ENCODE results near the gene KCTD7. TPM values are rescaled to one million over a fixed set of nuclear protein-coding genes. Genes with fewer than 3 reads are reported as not detected.
"Not testable (repeated sequence)": the region's sequence is repeated elsewhere in the genome, so short reads cannot be mapped to it uniquely, and the experiment has no call there.

KCTD7 gene
- polyA plus RNA-seq (2012; ENCODE audit: insufficient read depth, insufficient read length, low read depth): 16.5 TPM

DNA sequence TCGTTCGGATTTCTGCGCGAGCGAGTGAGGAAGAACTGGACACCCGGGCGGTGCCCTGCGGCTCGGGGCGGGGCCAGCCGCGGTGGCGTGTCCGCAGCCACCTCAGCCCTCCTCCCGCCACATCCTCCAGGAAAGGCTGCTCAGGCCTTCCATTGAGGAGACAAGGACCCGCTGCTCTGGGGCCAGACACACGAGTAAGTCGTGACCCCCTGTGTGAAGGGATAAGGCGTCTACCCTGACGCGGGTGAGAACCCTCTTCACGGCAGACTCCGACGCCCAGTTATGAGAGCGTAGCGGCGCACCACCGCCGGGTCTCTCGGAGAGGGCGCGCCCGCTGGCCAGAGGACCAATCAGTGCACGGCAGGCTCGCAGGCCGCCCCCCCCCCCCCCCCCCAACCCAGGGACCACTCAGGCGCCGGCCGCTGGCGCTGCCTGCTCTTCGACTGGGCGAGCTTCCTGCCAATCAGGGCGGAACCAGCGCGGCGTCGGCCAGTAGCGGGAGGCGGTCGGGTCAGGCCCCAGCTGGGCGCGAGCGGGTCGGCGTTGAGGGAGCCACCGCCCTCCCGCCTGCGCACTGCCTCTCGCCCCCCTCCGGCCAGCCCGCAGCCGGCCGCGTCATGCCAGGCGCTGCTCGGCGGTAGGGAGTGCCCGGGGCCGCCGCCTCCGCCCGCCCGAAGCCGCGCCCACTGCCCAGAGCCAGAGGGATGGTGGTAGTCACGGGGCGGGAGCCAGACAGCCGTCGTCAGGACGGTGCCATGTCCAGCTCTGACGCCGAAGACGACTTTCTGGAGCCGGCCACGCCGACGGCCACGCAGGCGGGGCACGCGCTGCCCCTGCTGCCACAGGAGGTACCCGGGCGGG, at the start of gene KCTD7:
TSS of gene KCTD7 (plus strand) at position 521 of the 861 bp plus-strand sequence. CDS start at position 705, 184 bp downstream.
- Histone ChIP-seq H3K36me3 (no peaks in the 10 kb centered on the region), H3K4me3 (ENCODE audit: low read depth, low read length) (peak within 1 kb of the TSS; percentile 81), H3K27me3 (no peaks in the 10 kb centered on the region), H3K4me1 (peaks cover 8% of the 10 kb centered on the region), H3K9me3 (no peaks in the 10 kb centered on the region)
- peak; percentile 99 for DNase-seq
- TF ChIP-seq, protein P1, sequence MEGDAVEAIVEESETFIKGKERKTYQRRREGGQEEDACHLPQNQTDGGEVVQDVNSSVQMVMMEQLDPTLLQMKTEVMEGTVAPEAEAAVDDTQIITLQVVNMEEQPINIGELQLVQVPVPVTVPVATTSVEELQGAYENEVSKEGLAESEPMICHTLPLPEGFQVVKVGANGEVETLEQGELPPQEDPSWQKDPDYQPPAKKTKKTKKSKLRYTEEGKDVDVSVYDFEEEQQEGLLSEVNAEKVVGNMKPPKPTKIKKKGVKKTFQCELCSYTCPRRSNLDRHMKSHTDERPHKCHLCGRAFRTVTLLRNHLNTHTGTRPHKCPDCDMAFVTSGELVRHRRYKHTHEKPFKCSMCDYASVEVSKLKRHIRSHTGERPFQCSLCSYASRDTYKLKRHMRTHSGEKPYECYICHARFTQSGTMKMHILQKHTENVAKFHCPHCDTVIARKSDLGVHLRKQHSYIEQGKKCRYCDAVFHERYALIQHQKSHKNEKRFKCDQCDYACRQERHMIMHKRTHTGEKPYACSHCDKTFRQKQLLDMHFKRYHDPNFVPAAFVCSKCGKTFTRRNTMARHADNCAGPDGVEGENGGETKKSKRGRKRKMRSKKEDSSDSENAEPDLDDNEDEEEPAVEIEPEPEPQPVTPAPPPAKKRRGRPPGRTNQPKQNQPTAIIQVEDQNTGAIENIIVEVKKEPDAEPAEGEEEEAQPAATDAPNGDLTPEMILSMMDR (IDR thresholded peaks at IDR 0.05; ENCODE audit: low read depth, low read length): no peak

DNA sequence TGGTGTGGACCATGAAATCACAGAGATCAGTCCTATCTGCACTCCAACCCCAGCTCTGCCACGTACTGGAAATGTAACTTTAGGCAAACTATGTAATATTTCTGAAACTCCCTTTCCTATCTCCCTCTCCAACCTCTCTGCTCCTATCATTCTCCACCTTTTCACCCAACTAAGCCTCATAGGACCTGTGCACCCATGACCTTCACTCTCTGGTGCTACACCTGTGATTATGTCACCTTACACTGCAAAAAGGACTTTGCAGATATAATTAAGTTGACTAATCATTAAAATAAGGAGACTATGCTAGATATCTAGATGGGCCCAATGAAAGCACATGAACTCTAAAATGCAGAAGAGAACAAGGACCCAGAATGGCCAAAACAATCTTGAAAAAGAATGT, 48.3 kb upstream of the KCTD7 start:
- DNase-seq; H3K27me3 ChIP-seq; H3K4me1 ChIP-seq; H3K4me3 ChIP-seq (ENCODE audit: low read depth, low read length); H3K36me3 ChIP-seq; H3K9me3 ChIP-seq: not testable (repeated sequence)

DNA sequence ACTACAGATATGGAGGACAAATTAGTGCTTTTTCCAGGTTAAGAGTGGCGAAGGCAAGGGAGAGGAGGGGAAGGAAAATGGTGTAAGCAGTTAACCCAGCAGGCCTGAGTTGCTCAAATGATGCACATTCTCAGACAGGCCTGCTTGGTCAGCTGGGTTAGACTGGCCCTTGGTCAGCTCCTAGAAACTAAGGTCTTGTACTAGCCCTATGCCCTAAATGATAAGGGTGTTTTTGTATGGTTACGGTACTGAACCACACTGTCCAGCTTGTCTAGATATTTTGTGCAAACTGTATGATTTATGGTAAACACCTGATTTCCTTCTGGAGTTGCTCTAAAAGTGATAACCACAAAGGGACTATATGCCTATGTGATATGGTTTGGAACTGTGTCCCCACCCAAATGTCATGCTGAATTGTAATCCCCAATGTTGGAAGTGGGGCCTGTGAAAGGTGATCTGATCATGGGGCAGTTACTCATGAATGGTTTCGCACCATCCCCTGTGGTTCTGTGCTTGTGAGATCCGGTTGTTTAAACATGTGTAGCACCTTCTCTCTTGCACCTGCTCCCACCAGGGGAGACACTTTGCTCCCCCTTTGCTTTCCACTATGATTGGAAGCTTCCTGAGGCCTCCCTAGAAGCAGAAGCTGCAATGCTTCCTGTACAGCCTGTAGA, 45.7 kb upstream of the KCTD7 start:
- not testable (repeated sequence) for H3K27me3 ChIP-seq; H3K9me3 ChIP-seq; H3K4me3 ChIP-seq (ENCODE audit: low read depth, low read length); H3K36me3 ChIP-seq; H3K4me1 ChIP-seq; DNase-seq

DNA sequence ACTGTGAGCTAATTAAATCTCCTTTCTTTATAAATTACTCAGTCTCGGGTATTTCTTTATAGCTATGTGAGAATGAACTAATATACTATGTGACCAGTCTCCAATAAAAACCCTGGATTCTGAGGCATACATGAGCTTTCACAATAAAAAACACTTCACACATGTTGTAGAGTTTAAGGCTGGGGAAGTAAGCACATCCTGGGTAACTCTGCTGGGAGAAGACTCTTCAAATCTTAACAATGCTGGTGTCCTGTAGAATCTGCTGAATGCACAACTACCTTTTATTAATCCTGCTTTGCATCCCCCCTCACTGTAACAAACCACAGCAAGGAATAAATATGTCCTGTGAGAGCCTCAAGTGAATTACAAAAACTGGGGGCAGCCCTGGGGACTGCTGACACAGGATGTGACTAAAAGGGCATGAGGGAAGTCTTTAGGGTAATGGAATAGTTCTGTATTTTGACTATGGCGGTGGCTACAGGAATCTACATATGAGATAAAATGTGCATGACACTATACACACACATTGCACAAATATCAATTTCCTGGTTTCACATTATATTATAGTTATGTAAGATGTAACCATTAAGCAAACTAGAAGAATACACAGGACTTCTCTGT, 45.1 kb upstream of the KCTD7 start:
- H3K4me1 ChIP-seq: no peaks in the 10 kb centered on the region
- H3K4me3 ChIP-seq (ENCODE audit: low read depth, low read length): no peak overlapping the region
- DNase-seq: no peak
- TF ChIP-seq, protein P1 (IDR thresholded peaks at IDR 0.05; ENCODE audit: low read depth, low read length): no peak
- no peaks in the 10 kb centered on the region for H3K27me3 ChIP-seq
- H3K9me3 ChIP-seq: no peaks in the 10 kb centered on the region
- peaks cover 7% of the 10 kb centered on the region; the same call in 1 of the 2 replicates for H3K36me3 ChIP-seq

DNA sequence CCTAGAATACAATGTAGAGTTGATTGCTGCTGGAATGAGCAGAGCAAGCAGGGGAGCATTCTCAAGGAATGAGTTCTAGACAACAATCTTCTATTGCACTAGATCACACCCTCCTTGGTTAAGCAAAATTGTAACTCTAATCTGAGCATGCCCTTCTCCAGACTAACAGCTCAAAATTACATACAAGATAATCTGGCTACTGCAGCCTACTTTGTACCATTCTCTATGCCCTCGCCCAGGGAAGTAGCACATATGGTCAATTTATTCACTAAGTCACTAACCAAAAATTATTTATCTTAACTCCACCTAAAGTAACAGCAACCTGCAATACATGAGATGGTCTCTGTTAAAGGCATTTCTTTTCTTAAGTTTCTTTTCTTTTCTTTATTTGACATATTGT, 42.5 kb upstream of the KCTD7 start:
- Histone ChIP-seq H3K4me1 (no peaks in the 10 kb centered on the region), H3K4me3 (ENCODE audit: low read depth, low read length) (no peak overlapping the region), H3K36me3 (peaks cover 7% of the 10 kb centered on the region; the same call in 1 of the 2 replicates), H3K27me3 (no peaks in the 10 kb centered on the region), H3K9me3 (no peaks in the 10 kb centered on the region)
- TF ChIP-seq, protein P1 (IDR thresholded peaks at IDR 0.05; ENCODE audit: low read depth, low read length): no peak
- DNase-seq: no peak

DNA sequence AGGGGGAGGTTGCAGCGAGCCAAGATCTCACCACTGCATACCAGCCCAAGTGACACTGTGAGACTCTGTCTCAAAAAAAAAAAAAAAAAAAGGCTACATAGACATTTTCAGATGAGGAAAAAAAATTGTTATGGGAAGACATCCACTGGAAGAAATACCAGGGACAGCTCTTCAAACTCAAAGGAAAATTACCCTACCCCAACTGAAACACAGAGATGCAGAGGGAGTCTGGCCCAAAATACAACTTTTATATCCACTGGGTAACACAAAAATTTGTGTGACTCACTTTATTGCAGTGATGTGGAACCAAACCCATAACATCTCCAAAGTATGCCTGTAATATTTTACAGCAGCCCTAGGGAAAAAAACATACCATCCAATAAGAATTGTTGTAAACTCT, 40.5 kb upstream of the KCTD7 start:
- not testable (repeated sequence) for H3K4me1 ChIP-seq; H3K27me3 ChIP-seq; DNase-seq; H3K36me3 ChIP-seq; H3K4me3 ChIP-seq (ENCODE audit: low read depth, low read length); H3K9me3 ChIP-seq

DNA sequence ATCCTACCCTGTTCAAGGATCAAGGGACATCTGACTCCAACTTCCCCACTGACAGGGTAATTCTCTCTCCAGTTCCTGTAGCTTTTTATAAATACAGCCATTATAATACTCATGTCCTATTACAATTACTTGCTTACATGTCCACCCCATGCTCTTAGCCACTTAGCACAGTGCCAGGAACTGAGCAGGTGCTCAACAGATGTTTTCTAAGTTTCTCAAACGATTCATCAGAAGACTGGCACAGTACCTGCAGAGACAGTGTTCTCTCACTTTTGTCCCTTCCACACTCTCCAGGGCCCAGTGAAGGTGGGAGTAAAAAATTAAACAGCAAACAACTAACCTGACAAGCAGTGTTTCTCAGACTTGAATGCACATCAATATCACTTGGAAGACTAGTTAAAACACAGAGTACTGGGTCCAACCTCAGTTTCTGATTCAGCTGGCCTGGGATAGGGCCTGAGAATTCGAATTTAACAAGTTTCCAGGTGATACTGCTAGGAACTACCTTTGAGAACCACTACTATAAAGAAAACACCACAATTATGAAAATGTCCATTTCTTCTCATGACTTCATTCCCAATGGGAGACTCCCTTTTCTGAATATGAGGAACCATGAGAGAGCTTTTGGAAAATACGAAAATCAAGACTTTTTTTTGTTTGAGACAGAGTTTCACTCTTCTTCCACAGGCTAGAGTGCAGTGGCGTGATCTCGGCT, 39.7 kb upstream of the KCTD7 start:
- DNase-seq; H3K36me3 ChIP-seq; H3K4me1 ChIP-seq; H3K4me3 ChIP-seq (ENCODE audit: low read depth, low read length); H3K9me3 ChIP-seq; H3K27me3 ChIP-seq: not testable (repeated sequence)

DNA sequence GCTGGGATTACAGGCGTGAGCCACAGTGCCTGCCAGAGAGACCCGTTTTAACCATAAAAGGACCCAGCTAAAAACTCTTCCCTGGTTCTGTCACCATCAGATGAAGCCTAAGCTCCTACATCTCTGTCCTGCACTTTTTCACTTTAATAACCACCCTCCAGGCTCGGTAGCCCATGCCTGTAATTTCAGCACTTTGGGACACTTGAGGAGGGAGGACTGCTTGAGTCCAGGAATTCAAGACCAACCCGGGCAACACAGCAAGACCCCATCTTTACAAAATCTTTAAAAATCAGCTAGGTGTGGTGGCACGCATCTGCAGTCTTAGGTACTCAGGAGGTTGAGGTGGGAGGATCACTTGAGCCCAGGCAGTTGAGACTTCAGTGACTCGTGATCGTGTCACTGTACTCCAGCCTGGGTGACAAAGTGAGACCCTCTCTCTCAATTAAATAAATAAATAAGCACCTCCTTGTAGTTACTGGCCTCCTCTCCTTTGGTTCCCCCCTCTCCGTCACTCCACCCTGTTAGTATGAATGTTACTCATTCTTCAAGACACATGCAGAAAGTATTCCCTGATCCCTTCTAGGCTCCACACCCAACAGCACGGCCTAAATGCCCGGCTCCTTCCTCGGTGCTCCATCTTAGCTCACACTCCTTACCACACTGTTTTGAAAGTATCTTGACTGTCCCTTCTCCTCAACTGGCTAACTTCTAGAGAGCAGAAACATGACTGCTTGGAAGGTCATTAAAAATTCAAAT, 38.2 kb upstream of the KCTD7 start:
- not testable (repeated sequence) for H3K4me1 ChIP-seq, H3K36me3 ChIP-seq, H3K9me3 ChIP-seq, DNase-seq, H3K27me3 ChIP-seq
- peak overlapping the region; percentile 92 for H3K4me3 ChIP-seq (ENCODE audit: low read depth, low read length)

DNA sequence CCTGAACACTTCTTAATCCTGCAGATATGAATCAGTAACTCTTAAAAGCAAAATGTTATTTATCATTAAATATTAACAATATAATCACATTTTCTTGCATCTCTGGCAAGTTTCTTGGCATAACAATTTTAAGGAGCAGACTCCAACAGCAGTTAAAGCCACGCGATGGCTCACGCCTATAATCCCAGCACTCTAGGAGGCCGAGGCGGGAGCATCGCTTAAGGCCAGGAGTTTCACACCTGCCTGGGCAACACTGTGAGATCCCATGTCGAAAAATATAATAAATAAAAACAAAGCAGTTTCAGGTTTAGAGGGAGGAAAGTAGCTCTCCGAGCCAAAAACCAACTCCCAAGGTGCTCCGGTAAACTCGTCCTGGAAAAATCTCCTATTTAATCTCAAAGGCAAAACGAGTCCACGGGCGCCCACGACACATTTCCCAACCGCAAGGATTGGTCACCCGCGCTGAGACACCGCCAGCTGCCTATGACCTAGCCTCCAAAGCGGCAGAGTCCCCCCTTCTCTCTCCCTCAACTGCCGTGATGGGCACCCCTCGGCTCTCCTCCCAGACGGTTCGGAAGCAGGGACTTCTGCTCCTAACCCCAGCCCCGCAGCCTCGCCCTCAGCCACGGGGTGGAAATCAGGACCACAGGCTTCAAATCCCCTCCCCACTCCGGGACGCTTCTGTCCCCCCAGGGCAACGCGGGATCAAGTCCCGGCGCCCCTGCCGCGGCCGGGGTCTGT, 37.5 kb upstream of the KCTD7 start:
- DNase-seq: peak; percentile 24
- H3K36me3 ChIP-seq, H3K27me3 ChIP-seq, H3K9me3 ChIP-seq, H3K4me1 ChIP-seq: not testable (repeated sequence)
- peak overlapping the region; percentile 92 for H3K4me3 ChIP-seq (ENCODE audit: low read depth, low read length)

All from BE2C (cell line).